Measurements from ENCODE around the gene MYADML2.

DNA sequence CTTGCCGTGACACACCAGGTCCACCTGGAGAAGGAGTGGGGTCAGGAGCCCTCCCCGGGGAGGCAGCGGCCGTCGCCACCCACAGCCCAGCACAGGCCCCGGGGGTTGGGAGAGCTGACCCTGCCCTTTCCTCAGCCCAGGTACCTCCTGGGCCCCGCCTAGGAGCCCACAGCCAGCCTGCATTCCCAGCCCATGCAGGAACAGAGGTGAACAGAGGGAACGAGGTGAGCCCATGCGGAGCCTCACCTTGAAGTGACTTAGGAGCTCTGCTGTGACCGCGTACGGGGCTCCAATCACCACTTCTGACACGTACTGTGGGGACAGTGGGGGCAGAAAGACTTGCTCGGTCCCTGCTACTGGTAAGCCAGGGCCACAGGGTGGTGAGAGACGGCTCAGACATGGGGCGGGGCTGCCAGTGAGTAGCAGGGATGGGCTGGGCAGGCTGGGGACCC, 41.6 kb downstream of the MYADML2 start:
- TF ChIP-seq EZH2phosphoT487 (IDR thresholded peaks at IDR 0.05; ENCODE audit: borderline replicate concordance, low read length), result no peak
- no peak for TF ChIP-seq CTCF (conservative IDR thresholded peaks at IDR 0.05; ENCODE audit: low read depth, low read length)
- no peak for TF ChIP-seq EZH2 (IDR thresholded peaks at IDR 0.05; ENCODE audit: low read length, unreplicated experiment)
